A549 (cell line): ENCODE data around the gene DSEL. TPM values are rescaled to one million over a fixed set of nuclear protein-coding genes. Genes with fewer than 3 reads are reported as not detected.

ENCODE experiments used
- ATAC-seq, 2 experiments: fragments of 200-7000 bp in 1 of 2; fragments of >200 bp in 1 of 2; cut with Nextera tagmentation in 1 of 2; cut with Tn5 transposase in 1 of 2; 3 replicates each; pipeline versions ENCODE4 v1.8.0 to v1.9.1; 2018 to 2020; ENCODE audit warnings: mild to moderate bottlenecking in 1 of 2, moderate library complexity in 1 of 2
- CTCF ChIA-PET: fragments of 300-600 bp; sonication (Branson Sonifier 250); formaldehyde crosslinking; extraction: SDS; loops from one replicate; lab custom pipeline; 2021; ENCODE audit warnings: antibody characterized with exemption, inconsistent platforms; lab: Yijun Ruan, JAX
- POLR2A ChIA-PET: fragments of 350-600 bp; formaldehyde crosslinking; extraction: SDS; loops from one replicate; lab custom pipeline; 2021; ENCODE audit warnings: antibody characterized with exemption, inconsistent platforms; lab: Yijun Ruan, JAX
- DNase-seq, 2 experiments: peaks; one replicate each; pipeline versions ENCODE4 v3.0.0 to v3.0.0-alpha.2; 2011 to 2016; ENCODE audit warnings: low read depth in 1 of 2, low spot score in 1 of 2
- FAIRE-seq: peaks from 2 replicates; lab custom pipeline; 2011; peaks lifted over from hg19 to GRCh38; lab: Jason Lieb, UNC
- H3K27ac ChIP-seq, 2 experiments: fragments of >200 bp; sonication (Bioruptor Twin); formaldehyde crosslinking; 3 replicates each; pipeline ENCODE4 v1.5.1; 2016 to 2017
- H3K4me1 ChIP-seq: fragments of >200 bp; sonication (Bioruptor Twin); formaldehyde crosslinking; 3 replicates; pipeline ENCODE4 v1.6.1; 2016
- H3K4me2 ChIP-seq: fragments of >200 bp; sonication (Bioruptor Twin); formaldehyde crosslinking; 3 replicates; pipeline ENCODE4 v1.6.1; 2016
- H3K4me3 ChIP-seq: fragments of >200 bp; sonication (Bioruptor Twin); formaldehyde crosslinking; 3 replicates; pipeline ENCODE4 v1.5.1; 2016
- H3K9me3 ChIP-seq: fragments of >200 bp; sonication (Bioruptor Twin); formaldehyde crosslinking; 3 replicates; pipeline ENCODE4 v1.6.1; 2016
- CEBPB ChIP-seq, 2 experiments: fragments of >200 bp in 1 of 2; sonication (Bioruptor Twin) in 1 of 2; formaldehyde crosslinking in 1 of 2; IDR thresholded peaks; 2 replicates each; pipeline ENCODE4 v1.6.1; 2012 to 2016
- EHF ChIP-seq: fragments of 250-450 bp; sonication (Bioruptor Pico); IDR thresholded peaks from 2 replicates; pipeline ENCODE4 v1.5.0; 2020; ENCODE audit warnings: mild to moderate bottlenecking
- EP300 ChIP-seq, 2 experiments: fragments of >200 bp; sonication (Bioruptor Twin); formaldehyde crosslinking; IDR thresholded peaks; 2 replicates in 1 of 2; 3 replicates in 1 of 2; pipeline ENCODE4 v1.6.1; 2016 to 2017
- FOSB ChIP-seq: fragments of 250-450 bp; sonication (Bioruptor Pico); IDR thresholded peaks from 2 replicates; pipeline ENCODE4 v1.5.0; 2020; ENCODE audit warnings: mild to moderate bottlenecking, moderate library complexity
- FOSL2 ChIP-seq, 2 experiments: fragments of 450-650 bp in 1 of 2; fragments of >200 bp in 1 of 2; sonication (Bioruptor Twin) in 1 of 2; formaldehyde crosslinking; IDR thresholded peaks; 2 replicates each; pipeline versions ENCODE4 v1.5.0 to v1.6.1; 2016 to 2020; ENCODE audit warnings: mild to moderate bottlenecking in 1 of 2, moderate library complexity in 1 of 2
- FOXS1 ChIP-seq: fragments of 250-450 bp; sonication (Bioruptor Pico); IDR thresholded peaks from 2 replicates; pipeline ENCODE4 v1.5.0; 2020; ENCODE audit warnings: mild to moderate bottlenecking, moderate library complexity
- GATA3 ChIP-seq: IDR thresholded peaks from 2 replicates; pipeline ENCODE4 v1.6.1; 2012; ENCODE audit warnings: borderline replicate concordance
- HEYL ChIP-seq: fragments of 250-450 bp; sonication (Bioruptor Pico); IDR thresholded peaks from 2 replicates; pipeline ENCODE4 v1.8.0; 2021; ENCODE audit warnings: mild to moderate bottlenecking, moderate library complexity
- HOXB5 ChIP-seq: fragments of 250-450 bp; sonication (Bioruptor Pico); IDR thresholded peaks from 2 replicates; pipeline ENCODE4 v1.5.0; 2020; ENCODE audit warnings: mild to moderate bottlenecking, moderate library complexity
- JUN ChIP-seq, 2 experiments: fragments of >200 bp; sonication (Bioruptor Twin); formaldehyde crosslinking; IDR thresholded peaks; 2 replicates in 1 of 2; 3 replicates in 1 of 2; pipeline ENCODE4 v1.6.1; 2016 to 2017
- JUNB ChIP-seq: fragments of >200 bp; sonication (Bioruptor Twin); formaldehyde crosslinking; IDR thresholded peaks from 2 replicates; pipeline ENCODE4 v1.6.1; 2016
- KDM1A ChIP-seq: fragments of 200-600 bp; sonication (generic); IDR thresholded peaks from 2 replicates; pipeline ENCODE4 v1.6.1; 2016; ENCODE audit warnings: low read depth, mild to moderate bottlenecking
- KDM5A ChIP-seq: fragments of 200-600 bp; sonication (generic); IDR thresholded peaks from 2 replicates; pipeline ENCODE4 v1.6.1; 2016; ENCODE audit warnings: antibody characterized with exemption, mild to moderate bottlenecking
- MAFK ChIP-seq: fragments of 450-650 bp; IDR thresholded peaks from 2 replicates; pipeline ENCODE4 v1.6.1; 2014; ENCODE audit not compliant: partially characterized antibody
- POLR2AphosphoS2 ChIP-seq: conservative IDR thresholded peaks from 2 replicates; pipeline ENCODE4 v1.6.1; 2012; ENCODE audit warnings: low read length, improper control_type of control experiment, inconsistent platforms
- RCOR1 ChIP-seq: fragments of 150-350 bp; IDR thresholded peaks from 2 replicates; pipeline ENCODE4 v1.6.1; 2014; ENCODE audit warnings: antibody characterized with exemption, low read length, low read depth
- RNF2 ChIP-seq: fragments of 200-600 bp; sonication (generic); IDR thresholded peaks from 2 replicates; pipeline ENCODE4 v1.6.1; 2016; ENCODE audit warnings: low read depth, mild to moderate bottlenecking, antibody characterized with exemption, moderate library complexity, borderline replicate concordance
- SREBF2 ChIP-seq: fragments of 450-650 bp; IDR thresholded peaks from 2 replicates; pipeline ENCODE4 v1.6.1; 2014; ENCODE audit warnings: mild to moderate bottlenecking, moderate library complexity
- TFCP2L1 ChIP-seq: fragments of 250-450 bp; sonication (Bioruptor Pico); IDR thresholded peaks from 2 replicates; pipeline ENCODE4 v1.5.0; 2021; ENCODE audit warnings: mild to moderate bottlenecking
- TP53 ChIP-seq: fragments of 250-450 bp; sonication (Bioruptor Pico); IDR thresholded peaks from 2 replicates; pipeline ENCODE4 v1.5.0; 2021; ENCODE audit warnings: mild to moderate bottlenecking, moderate library complexity
- ZFP36 ChIP-seq: fragments of 450-650 bp; IDR thresholded peaks from 2 replicates; pipeline ENCODE4 v1.6.1; 2014; ENCODE audit warnings: borderline replicate concordance; ENCODE audit not compliant: partially characterized antibody
- ZNF302 ChIP-seq: fragments of 250-450 bp; sonication (Bioruptor Pico); IDR thresholded peaks from 2 replicates; pipeline ENCODE4 v1.9.0; 2021; ENCODE audit warnings: inconsistent platforms, mild to moderate bottlenecking, moderate library complexity
- WGBS: methylation state at CpG from one replicate; pipeline ENCODE4 v1.1.6; 2017; ENCODE audit errors: missing lambda C conversion rate; 5-methylcytosine and 5-hydroxymethylcytosine counted together
- polyA plus RNA-seq, 4 experiments: library from polyadenylated mRNA; depleted of rRNA in 3 of 4; stranded (reverse); fragments of >200 nt; fragmentation: RNase III in 1 of 4; extraction: RNeasy Plus Mini Kit Qiagen cat#74134 plus additional on column Dnase treatment in 1 of 4; gene quantifications; 2 replicates in 3 of 4; 3 replicates in 1 of 4; pipeline ENCODE4 v1.2.3, GENCODE V29; 2011 to 2017
- TF ChIP-seq, protein P1 (sequence below): fragments of >200 bp; sonication (Bioruptor Twin); formaldehyde crosslinking; IDR thresholded peaks from 3 replicates; pipeline ENCODE4 v1.5.1; 2016
- TF ChIP-seq, protein P2 (sequence below): IDR thresholded peaks from 2 replicates; pipeline ENCODE4 v1.6.1; 2012; ENCODE audit warnings: low read depth, borderline replicate concordance
- TF ChIP-seq, protein P3 (sequence below): fragments of 450-650 bp; IDR thresholded peaks from 2 replicates; pipeline ENCODE4 v1.6.1; 2014; ENCODE audit warnings: antibody characterized with exemption
- TF ChIP-seq, protein P4 (sequence below): fragments of >200 bp; sonication (Bioruptor Twin); formaldehyde crosslinking; IDR thresholded peaks from 3 replicates; pipeline ENCODE4 v1.6.1; 2016
- TF ChIP-seq, protein P5 (sequence below): fragments of 250-450 bp; sonication (Bioruptor Pico); IDR thresholded peaks from 2 replicates; pipeline ENCODE4 v1.5.0; 2021; ENCODE audit warnings: mild to moderate bottlenecking, moderate library complexity, borderline replicate concordance
- TF ChIP-seq, protein P6 (sequence below): fragments of 200-600 bp; sonication (generic); IDR thresholded peaks from 2 replicates; pipeline ENCODE4 v1.6.1; 2016; ENCODE audit warnings: antibody characterized with exemption, mild to moderate bottlenecking, moderate library complexity
- TF ChIP-seq, protein P7 (sequence below): IDR thresholded peaks from 2 replicates; pipeline ENCODE4 v1.6.1; 2012

Gene DSEL
- polyA plus RNA-seq, 2 of the 4 experiments (the other 2 are of a cell fraction) = 0.21 to 0.34 TPM

DNA sequence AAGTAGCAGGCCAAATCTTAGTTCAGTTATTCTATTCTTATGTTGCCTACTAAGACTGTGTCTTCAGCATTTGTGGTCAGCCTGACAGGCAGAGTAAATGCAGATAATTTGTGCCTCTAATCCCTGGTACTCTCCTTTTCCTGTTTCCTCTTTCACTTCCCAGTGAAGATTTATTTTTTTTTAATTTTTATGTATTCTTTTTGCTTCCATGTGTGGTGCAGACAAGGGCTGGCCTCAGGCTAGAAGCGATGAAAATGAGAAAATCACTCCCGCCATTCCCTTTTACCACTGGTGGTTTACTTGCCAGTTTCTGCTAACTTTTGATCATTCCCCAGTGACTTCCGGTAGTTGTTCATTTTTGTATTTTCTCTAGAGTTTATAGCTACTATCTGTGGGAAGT lies 30.9 kb downstream of the DSEL start:
- ChIA-PET CTCF (no interaction called here), POLR2A (no interaction called here)
- ATAC-seq = no peak
- H3K4me1 ChIP-seq = no peaks in the 10 kb centered on the region
- H3K4me3 ChIP-seq = no peak overlapping the region
- no peak for FAIRE-seq
- DNase-seq = no peak
- no peaks in the 10 kb centered on the region for H3K9me3 ChIP-seq
- H3K4me2 ChIP-seq = no peak overlapping the region
- H3K27ac ChIP-seq = no peak overlapping the region
- TF ChIP-seq JUN (IDR thresholded peaks at IDR 0.05) (no peak), FOSB (no peak), HOXB5 (CRISPR knock-in tag) (no peak), POLR2AphosphoS2 (no peak), SREBF2 (no peak), JUNB (no peak), GATA3 (no peak), RNF2 (no peak), CEBPB (IDR thresholded peaks at IDR 0.05) (no peak), FOXS1 (CRISPR knock-in tag) (no peak), FOSL2 (IDR thresholded peaks at IDR 0.05) (no peak), FOSL2 (CRISPR knock-in tag; IDR thresholded peaks at IDR 0.05) (no peak), ZFP36 (no peak), EHF (CRISPR knock-in tag) (no peak), ZNF302 (CRISPR knock-in tag) (no peak), RCOR1 (no peak)
- TF ChIP-seq, protein P1, sequence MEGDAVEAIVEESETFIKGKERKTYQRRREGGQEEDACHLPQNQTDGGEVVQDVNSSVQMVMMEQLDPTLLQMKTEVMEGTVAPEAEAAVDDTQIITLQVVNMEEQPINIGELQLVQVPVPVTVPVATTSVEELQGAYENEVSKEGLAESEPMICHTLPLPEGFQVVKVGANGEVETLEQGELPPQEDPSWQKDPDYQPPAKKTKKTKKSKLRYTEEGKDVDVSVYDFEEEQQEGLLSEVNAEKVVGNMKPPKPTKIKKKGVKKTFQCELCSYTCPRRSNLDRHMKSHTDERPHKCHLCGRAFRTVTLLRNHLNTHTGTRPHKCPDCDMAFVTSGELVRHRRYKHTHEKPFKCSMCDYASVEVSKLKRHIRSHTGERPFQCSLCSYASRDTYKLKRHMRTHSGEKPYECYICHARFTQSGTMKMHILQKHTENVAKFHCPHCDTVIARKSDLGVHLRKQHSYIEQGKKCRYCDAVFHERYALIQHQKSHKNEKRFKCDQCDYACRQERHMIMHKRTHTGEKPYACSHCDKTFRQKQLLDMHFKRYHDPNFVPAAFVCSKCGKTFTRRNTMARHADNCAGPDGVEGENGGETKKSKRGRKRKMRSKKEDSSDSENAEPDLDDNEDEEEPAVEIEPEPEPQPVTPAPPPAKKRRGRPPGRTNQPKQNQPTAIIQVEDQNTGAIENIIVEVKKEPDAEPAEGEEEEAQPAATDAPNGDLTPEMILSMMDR = no peak
- TF ChIP-seq, protein P2, sequence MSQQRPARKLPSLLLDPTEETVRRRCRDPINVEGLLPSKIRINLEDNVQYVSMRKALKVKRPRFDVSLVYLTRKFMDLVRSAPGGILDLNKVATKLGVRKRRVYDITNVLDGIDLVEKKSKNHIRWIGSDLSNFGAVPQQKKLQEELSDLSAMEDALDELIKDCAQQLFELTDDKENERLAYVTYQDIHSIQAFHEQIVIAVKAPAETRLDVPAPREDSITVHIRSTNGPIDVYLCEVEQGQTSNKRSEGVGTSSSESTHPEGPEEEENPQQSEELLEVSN = no peak
- TF ChIP-seq, protein P3, sequence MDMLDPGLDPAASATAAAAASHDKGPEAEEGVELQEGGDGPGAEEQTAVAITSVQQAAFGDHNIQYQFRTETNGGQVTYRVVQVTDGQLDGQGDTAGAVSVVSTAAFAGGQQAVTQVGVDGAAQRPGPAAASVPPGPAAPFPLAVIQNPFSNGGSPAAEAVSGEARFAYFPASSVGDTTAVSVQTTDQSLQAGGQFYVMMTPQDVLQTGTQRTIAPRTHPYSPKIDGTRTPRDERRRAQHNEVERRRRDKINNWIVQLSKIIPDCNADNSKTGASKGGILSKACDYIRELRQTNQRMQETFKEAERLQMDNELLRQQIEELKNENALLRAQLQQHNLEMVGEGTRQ = no peak
- 44% methylated on average over 3 of the region's 3 CpGs for WGBS

DNA sequence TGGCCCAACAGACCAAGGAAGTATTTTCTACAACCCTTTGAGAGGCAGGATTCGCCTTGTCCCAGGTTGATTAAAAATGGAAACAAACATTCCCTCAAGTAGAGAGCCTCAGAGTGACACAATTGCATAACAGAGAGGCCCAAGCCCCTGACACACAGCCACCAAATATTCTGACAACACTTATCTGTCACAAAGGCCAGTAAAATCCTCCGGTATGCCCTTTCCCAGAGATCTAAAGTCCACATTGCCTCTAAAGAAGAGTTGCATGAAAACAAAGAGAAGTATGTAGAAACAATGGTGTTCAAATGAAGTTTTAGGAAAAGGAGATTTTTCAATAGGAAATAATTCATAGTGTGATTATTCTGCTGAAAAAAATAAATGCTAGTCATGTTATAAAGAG lies 32.1 kb downstream of the DSEL start:
- DNase-seq = no peak
- no peak overlapping the region for H3K4me2 ChIP-seq
- no peak for ATAC-seq
- POLR2A ChIA-PET = no interaction called here
- no peak overlapping the region for H3K4me3 ChIP-seq
- H3K4me1 ChIP-seq = no peaks in the 10 kb centered on the region
- no peaks in the 10 kb centered on the region for H3K9me3 ChIP-seq
- no peak for FAIRE-seq
- CTCF ChIA-PET = no interaction called here
- 10% methylated on average over 1 of the region's 2 CpGs for WGBS
- H3K27ac ChIP-seq = no peak overlapping the region
- TF ChIP-seq, protein P4, sequence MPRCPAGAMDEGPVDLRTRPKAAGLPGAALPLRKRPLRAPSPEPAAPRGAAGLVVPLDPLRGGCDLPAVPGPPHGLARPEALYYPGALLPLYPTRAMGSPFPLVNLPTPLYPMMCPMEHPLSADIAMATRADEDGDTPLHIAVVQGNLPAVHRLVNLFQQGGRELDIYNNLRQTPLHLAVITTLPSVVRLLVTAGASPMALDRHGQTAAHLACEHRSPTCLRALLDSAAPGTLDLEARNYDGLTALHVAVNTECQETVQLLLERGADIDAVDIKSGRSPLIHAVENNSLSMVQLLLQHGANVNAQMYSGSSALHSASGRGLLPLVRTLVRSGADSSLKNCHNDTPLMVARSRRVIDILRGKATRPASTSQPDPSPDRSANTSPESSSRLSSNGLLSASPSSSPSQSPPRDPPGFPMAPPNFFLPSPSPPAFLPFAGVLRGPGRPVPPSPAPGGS = no peak
- TF ChIP-seq TP53 = no peak
- TF ChIP-seq, protein P5, sequence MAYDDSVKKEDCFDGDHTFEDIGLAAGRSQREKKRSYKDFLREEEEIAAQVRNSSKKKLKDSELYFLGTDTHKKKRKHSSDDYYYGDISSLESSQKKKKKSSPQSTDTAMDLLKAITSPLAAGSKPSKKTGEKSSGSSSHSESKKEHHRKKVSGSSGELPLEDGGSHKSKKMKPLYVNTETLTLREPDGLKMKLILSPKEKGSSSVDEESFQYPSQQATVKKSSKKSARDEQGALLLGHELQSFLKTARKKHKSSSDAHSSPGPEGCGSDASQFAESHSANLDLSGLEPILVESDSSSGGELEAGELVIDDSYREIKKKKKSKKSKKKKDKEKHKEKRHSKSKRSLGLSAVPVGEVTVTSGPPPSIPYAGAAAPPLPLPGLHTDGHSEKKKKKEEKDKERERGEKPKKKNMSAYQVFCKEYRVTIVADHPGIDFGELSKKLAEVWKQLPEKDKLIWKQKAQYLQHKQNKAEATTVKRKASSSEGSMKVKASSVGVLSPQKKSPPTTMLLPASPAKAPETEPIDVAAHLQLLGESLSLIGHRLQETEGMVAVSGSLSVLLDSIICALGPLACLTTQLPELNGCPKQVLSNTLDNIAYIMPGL (CRISPR knock-in tag) = no peak
- no peak for TF ChIP-seq KDM5A
- no peak for TF ChIP-seq HEYL (CRISPR knock-in tag)
- TF ChIP-seq KDM1A = no peak
- TF ChIP-seq EP300 (IDR thresholded peaks at IDR 0.05) = no peak
- TF ChIP-seq, protein P6, sequence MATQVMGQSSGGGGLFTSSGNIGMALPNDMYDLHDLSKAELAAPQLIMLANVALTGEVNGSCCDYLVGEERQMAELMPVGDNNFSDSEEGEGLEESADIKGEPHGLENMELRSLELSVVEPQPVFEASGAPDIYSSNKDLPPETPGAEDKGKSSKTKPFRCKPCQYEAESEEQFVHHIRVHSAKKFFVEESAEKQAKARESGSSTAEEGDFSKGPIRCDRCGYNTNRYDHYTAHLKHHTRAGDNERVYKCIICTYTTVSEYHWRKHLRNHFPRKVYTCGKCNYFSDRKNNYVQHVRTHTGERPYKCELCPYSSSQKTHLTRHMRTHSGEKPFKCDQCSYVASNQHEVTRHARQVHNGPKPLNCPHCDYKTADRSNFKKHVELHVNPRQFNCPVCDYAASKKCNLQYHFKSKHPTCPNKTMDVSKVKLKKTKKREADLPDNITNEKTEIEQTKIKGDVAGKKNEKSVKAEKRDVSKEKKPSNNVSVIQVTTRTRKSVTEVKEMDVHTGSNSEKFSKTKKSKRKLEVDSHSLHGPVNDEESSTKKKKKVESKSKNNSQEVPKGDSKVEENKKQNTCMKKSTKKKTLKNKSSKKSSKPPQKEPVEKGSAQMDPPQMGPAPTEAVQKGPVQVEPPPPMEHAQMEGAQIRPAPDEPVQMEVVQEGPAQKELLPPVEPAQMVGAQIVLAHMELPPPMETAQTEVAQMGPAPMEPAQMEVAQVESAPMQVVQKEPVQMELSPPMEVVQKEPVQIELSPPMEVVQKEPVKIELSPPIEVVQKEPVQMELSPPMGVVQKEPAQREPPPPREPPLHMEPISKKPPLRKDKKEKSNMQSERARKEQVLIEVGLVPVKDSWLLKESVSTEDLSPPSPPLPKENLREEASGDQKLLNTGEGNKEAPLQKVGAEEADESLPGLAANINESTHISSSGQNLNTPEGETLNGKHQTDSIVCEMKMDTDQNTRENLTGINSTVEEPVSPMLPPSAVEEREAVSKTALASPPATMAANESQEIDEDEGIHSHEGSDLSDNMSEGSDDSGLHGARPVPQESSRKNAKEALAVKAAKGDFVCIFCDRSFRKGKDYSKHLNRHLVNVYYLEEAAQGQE = no peak
- TF ChIP-seq, protein P7, sequence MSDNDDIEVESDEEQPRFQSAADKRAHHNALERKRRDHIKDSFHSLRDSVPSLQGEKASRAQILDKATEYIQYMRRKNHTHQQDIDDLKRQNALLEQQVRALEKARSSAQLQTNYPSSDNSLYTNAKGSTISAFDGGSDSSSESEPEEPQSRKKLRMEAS = no peak
- no peak for TF ChIP-seq MAFK
- no peak for TF ChIP-seq TFCP2L1 (CRISPR knock-in tag)
